Nephron progenitor cell (in vitro differentiated cells): ENCODE measurements around the gene KCNAB3.

ENCODE experiments used
- DNase-seq: peaks from one replicate; pipeline ENCODE4 v3.0.0; 2021
- H3K27ac Mint-ChIP-seq: 2 replicates; pipeline ENCODE4 v1.8.0; 2021; ENCODE audit warnings: mild to moderate bottlenecking, moderate library complexity, mixed read lengths
- H3K27me3 Mint-ChIP-seq: 2 replicates; pipeline ENCODE4 v1.8.0; 2021; ENCODE audit warnings: mild to moderate bottlenecking, low read depth, mixed read lengths; ENCODE audit not compliant: poor library complexity
- H3K36me3 Mint-ChIP-seq: 2 replicates; pipeline ENCODE4 v1.8.0; 2021; ENCODE audit warnings: low read depth, mixed read lengths
- H3K4me1 Mint-ChIP-seq: 2 replicates; pipeline ENCODE4 v1.8.0; 2021; ENCODE audit warnings: mixed read lengths
- H3K4me3 Mint-ChIP-seq: 2 replicates; pipeline ENCODE4 v1.8.0; 2021; ENCODE audit warnings: mild to moderate bottlenecking, moderate library complexity, mixed read lengths
- H3K9me3 Mint-ChIP-seq: 2 replicates; pipeline ENCODE4 v1.8.0; 2021; ENCODE audit warnings: mild to moderate bottlenecking, moderate library complexity, mixed read lengths
- TF ChIP-seq, protein P1 (sequence below): fragments of 200-600 bp; sonication (generic); IDR thresholded peaks from 2 replicates; pipeline ENCODE4 v1.5.0; 2021; ENCODE audit warnings: antibody characterized with exemption

The KCNAB3 gene

DNA sequence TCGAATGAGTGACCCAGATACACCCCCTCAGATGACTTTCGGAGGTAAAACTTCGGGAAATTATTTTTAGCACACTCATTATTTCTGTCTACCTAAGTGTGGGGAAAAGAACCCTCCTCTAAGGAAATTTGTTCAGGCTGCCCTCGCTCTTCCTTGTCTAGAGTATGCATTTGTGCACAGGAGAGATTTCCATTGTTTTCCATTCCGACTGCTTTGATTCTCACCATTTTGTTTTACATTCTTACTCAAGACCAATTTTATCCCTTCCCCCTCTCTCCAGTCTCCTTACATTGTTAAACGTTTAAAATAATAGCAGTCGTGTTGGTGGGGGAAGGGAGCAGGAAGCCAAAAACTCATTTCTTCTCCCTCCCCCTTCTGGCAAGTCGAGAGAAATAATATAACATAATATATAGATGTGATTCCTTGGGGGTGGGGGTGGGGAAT is 42.6 kb downstream of the KCNAB3 start:
- Mint-ChIP-seq H3K9me3 (no peaks in the 10 kb centered on the region), H3K27ac (no peak overlapping the region), H3K4me3 (no peak overlapping the region), H3K36me3 (peaks cover 25% of the 10 kb centered on the region), H3K4me1 (peaks cover 5% of the 10 kb centered on the region), H3K27me3 (peaks cover 4% of the 10 kb centered on the region)
- TF ChIP-seq, protein P1, sequence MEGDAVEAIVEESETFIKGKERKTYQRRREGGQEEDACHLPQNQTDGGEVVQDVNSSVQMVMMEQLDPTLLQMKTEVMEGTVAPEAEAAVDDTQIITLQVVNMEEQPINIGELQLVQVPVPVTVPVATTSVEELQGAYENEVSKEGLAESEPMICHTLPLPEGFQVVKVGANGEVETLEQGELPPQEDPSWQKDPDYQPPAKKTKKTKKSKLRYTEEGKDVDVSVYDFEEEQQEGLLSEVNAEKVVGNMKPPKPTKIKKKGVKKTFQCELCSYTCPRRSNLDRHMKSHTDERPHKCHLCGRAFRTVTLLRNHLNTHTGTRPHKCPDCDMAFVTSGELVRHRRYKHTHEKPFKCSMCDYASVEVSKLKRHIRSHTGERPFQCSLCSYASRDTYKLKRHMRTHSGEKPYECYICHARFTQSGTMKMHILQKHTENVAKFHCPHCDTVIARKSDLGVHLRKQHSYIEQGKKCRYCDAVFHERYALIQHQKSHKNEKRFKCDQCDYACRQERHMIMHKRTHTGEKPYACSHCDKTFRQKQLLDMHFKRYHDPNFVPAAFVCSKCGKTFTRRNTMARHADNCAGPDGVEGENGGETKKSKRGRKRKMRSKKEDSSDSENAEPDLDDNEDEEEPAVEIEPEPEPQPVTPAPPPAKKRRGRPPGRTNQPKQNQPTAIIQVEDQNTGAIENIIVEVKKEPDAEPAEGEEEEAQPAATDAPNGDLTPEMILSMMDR, result no peak
- no peak for DNase-seq

DNA sequence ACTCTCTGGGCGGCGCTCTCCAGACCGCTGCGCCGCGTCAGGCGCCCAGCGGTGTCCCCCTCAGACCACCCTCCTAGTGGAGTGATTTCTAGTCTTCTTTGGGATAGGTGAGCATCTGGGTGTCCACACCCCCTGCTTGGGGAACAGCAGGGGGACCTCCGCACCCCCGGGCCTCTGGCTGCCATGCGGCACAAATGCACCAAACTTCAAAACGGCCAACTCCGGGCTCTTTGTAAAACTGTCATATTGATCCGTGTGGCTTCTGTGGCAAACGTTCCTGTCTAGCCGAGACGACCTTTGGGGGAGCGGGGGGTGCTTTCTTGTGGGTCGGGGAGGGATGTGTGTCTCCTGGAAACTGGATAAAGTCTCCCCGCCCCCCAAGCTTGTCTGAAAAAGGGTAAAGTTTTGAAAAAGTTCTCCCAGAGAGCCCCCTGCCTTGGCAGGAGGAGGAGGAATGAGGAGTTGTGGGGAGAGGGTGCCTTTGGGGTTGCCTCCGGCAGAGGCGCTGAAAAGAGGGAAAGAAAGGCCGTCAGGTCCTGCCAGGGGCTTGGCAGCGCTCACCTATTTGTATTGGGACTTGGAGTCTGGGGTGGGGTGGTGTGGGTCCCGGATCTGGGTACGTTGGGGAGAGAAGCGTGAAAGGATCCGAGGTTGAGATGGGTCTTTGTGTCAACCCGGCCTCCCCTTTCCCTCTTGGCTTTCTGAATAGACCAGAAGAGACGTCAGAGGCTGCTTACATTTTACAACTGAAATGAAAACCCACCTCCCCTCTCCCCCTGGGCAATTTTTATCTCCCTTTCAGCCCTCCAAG is 43.2 kb downstream of the KCNAB3 start:
- Mint-ChIP-seq H3K27ac (no peak overlapping the region), H3K9me3 (no peaks in the 10 kb centered on the region), H3K4me3 (no peak overlapping the region), H3K27me3 (peaks cover 4% of the 10 kb centered on the region), H3K36me3 (peaks cover 20% of the 10 kb centered on the region), H3K4me1 (peaks cover 5% of the 10 kb centered on the region)
- peak; percentile 43 for DNase-seq
- TF ChIP-seq, protein P1, result no peak

DNA sequence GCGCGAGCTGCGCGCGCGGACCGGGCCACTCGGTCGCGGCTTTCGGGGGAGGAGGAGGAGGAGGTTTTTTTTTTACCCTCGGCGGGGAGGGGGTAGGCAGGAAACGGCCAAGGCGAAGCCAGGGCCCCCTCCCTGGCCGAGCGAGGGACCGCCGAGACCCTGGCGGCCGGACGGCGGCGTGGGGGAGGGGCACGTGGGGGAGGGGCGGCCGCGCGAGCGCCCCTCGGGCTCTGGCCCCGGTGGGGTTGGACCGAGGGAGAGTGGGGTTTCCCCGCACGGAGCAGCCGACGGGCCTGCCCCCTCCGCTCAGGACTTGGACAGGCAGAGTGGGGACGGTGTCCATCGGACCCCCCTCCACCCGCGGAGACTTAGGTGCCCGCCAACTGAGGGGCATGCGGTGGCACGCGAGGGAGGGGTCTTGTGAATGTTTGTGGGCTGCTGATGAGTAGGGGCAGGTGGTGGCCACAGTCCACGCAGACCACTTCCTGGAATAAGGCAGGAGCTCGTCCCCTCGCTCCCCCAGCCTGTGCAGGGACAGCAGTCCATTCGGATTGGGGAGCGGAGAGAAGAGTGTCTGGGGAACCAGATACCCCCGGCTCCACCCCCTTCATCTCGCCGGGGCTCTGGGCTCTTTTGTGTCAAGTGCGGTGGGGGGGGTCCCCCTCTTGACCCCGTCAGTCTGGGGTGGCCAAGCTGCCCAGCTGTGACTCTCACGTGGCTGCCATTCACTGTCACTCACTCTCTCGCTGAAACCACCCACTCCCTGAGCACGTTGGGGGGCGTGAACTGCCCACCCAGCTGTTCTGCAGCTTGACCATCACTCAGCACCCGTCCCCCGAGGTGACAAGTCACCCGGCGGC is 44.1 kb downstream of the KCNAB3 start:
- Mint-ChIP-seq H3K36me3 (peaks cover 12% of the 10 kb centered on the region), H3K27me3 (peaks cover 4% of the 10 kb centered on the region), H3K9me3 (no peaks in the 10 kb centered on the region), H3K4me3 (peak overlapping the region; percentile 63), H3K4me1 (peaks cover 5% of the 10 kb centered on the region), H3K27ac (no peak overlapping the region)
- TF ChIP-seq, protein P1, result no peak
- peak; percentile 76 for DNase-seq

DNA sequence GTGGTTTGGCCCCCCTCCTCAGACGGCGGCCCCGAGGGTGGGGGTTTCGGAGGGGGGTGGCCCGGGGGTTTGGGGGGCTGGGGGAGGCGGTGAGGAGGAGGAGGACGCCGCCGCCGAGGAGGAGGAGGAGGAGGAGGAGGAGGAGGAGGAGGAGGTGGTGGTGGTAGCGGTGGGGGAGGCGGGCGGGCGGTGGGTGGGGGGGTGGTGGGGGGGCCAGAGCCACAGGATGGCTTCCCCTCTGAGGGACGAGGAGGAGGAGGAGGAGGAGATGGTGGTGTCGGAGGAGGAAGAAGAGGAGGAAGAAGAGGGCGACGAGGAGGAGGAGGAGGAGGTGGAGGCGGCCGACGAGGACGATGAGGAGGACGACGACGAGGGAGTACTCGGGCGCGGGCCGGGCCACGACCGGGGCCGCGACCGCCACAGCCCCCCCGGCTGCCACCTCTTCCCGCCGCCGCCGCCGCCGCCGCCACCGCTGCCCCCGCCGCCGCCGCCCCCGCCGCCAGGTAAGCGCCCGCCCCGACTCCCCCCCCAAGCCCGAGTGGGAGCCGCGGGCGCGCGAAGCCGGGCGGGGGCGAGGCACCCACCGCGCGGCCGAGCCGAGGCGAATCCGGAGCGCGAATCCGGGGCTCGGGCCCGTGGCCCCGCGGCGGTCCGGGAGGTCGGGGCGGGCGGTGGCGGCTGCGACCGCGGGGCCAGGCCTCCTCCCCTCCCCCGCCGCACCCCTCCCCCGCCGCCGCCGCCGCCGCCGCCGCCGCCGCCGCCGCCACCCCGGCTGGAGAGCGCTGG is 44.9 kb downstream of the KCNAB3 start:
- Mint-ChIP-seq H3K36me3 (peaks cover 5% of the 10 kb centered on the region), H3K27ac (no peak overlapping the region), H3K4me1 (peaks cover 5% of the 10 kb centered on the region), H3K9me3 (no peaks in the 10 kb centered on the region), H3K27me3 (no peaks in the 10 kb centered on the region), H3K4me3 (peak overlapping the region; percentile 63)
- DNase-seq, result peak; percentile 44
- TF ChIP-seq, protein P1, result no peak

DNA sequence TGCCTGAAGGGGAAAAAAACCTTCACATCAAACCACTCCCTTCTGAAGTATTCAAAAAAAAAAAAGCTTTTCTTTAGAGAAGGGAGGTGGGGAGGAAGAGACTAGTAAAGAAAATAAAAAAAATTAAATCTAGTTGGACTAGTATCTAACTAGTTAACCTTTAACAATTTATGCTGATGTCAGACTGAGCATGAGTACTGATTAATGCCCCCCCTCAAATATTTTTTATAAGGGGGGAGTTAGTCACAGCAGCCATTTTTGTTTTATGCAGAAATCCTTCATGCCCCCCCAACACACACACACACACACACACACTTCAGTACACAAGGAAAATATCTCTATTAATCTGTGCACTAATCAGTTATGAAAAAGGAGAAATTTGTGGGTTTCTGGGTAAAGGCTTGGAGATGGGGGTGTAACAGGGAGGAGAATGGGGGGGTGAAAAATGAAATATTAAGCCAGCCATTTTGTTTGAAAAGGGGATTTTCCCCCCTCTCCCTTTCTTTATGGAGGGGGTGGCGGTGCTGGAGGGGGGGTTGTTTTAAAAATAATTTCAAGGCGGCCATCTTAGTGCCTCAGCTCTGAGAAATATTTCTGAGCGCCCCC is 45.8 kb downstream of the KCNAB3 start:
- H3K9me3 Mint-ChIP-seq, result no peaks in the 10 kb centered on the region
- DNase-seq, result no peak
- H3K4me3 Mint-ChIP-seq, result no peak overlapping the region
- H3K36me3 Mint-ChIP-seq, result no peaks in the 10 kb centered on the region
- H3K4me1 Mint-ChIP-seq, result peaks cover 5% of the 10 kb centered on the region
- TF ChIP-seq, protein P1, result no peak
- H3K27ac Mint-ChIP-seq, result no peak overlapping the region
- no peaks in the 10 kb centered on the region for H3K27me3 Mint-ChIP-seq
